GM21526 (cell line): ENCODE results near the gene ANKRD11.
"Not testable (repeated sequence)": the region's sequence is repeated elsewhere in the genome, so short reads cannot be mapped to it uniquely, and the experiment has no call there.

Experiments
- ATAC-seq: cut with Tn5 transposase; IDR thresholded peaks from one replicate; pipeline ENCODE4 v1.9.1; 2021; ENCODE audit warnings: moderate library complexity; ENCODE audit not compliant: unreplicated experiment, low FRiP score

ANKRD11 gene

GRCh38 chr16:89261691-89262563, 228.4 kb downstream of the ANKRD11 start:
- ATAC-seq, result no peak

- not testable (repeated sequence) for ATAC-seq
These were observed 230.5 kb downstream of the ANKRD11 start for GRCh38 chr16:89259901-89260300.

DNA sequence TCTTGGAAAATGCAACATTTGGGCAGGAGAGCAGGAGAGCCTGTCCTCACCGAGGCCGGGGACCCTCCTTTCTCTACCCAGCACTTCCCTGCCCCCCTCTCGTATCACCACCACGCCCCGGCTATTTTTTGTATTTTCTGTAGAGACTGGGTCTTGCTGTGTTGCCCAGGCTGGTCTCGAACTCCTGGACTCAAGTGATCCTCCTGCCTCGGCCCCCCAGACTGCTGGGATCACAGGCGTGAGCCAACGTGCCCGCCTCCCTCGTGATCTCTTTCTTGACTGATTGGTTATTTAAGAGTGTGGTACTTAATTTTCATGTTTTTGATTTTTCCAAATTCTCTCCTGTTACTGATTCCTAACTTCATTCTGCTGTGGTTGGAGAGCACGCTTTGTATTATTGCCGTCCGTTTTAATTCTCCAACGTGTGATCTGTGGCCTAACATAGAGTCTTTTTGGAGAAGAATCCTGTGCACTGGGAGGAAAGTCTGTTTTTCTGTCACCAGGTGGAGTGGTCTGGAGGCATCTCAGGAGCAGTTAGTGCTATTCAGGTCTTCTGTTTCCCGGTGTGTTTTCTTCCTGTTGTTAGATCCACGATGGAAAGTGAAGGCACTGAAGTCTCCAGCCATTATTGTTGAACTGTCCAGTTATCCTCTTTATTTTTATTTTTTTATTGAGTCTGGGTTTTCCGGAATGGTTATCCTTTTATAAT, 232.4 kb downstream of the ANKRD11 start:
- ATAC-seq, result no peak

- ATAC-seq, result no peak
These were observed 233.1 kb downstream of the ANKRD11 start for GRCh38 chr16:89257281-89257731.

- ATAC-seq, result no peak
These were observed 233.6 kb downstream of the ANKRD11 start for GRCh38 chr16:89256651-89257254.

GRCh38 chr16:89253548-89254287, 236.6 kb downstream of the ANKRD11 start:
- no peak for ATAC-seq

GRCh38 chr16:89248196-89248982, 242.0 kb downstream of the ANKRD11 start:
- no peak for ATAC-seq

GRCh38 chr16:89247734-89248075, 242.7 kb downstream of the ANKRD11 start:
- ATAC-seq, result not testable (repeated sequence)

DNA sequence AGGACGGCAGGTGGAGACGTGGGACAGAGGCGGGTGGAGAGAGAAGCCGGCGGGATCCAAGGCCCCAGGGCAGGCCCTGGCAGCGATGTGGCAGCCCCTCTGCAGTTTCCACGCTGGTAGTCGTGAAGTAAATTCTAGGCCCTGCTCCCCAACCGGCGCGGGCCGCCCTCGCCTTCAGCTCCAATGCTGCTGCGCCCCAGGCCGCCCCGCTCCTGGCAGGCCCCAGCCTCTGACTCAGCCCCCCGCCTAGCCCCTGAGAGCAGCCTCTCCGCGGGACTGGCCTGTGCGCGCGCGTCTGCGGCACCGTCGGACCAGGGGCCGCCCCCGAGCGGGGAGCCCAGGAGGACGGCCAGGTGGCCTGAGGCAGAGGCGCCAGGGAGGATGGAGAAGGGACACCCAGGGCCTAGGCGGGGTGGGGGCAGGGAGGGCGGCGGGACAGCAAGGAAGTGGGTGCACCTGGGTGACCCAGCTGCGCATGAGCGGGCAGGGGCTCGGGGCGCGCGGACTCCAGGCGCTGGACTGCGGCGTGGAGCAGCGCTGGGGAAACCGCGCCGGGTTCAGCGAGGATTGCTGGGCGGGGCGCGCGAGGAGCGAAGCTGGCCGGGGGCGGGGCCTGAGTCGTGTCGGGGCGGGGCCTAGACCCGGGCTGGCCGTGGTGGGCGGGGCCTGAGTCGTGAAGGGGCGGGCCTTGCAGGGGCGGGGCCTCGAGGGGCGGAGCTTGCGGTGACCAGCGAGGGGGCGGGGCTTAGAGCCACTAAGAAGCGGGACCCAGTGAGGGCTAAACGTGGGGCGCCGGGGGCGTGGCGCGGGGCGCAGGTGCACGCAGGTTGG, 243.2 kb downstream of the ANKRD11 start:
- ATAC-seq, result no peak

GRCh38 chr16:89246383-89246902, 243.9 kb downstream of the ANKRD11 start:
- ATAC-seq, result no peak

DNA sequence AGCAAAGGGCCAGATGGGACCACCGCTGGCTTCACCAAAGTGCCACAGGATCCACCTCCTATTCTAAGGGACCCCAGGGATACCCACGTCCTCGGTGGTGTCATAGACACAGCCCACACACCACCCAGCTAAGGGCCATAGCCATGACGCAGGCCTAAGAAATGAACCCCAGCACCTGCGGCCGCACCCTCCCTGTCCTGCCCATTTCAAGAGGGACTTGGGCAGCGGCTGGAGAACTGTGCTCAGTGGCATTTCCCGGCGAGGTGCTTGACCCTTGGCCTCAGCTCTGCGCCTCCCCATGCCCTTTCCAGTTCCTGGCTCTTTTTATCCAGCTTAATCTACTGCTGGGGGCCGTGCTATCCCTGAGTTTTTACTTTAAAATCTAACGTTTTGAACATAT, 245.6 kb downstream of the ANKRD11 start:
- no peak for ATAC-seq

GRCh38 chr16:89244264-89244663, 246.1 kb downstream of the ANKRD11 start:
- not testable (repeated sequence) for ATAC-seq

- no peak for ATAC-seq
These were observed 246.7 kb downstream of the ANKRD11 start for GRCh38 chr16:89243664-89244063.

GRCh38 chr16:89242795-89243200, 247.6 kb downstream of the ANKRD11 start:
- ATAC-seq, result no peak

GRCh38 chr16:89241187-89242007, 249.0 kb downstream of the ANKRD11 start:
- ATAC-seq, result peak; percentile 32

- no peak for ATAC-seq
These were observed 252.6 kb downstream of the ANKRD11 start for GRCh38 chr16:89237733-89238132.

GRCh38 chr16:89233678-89234490, 256.5 kb downstream of the ANKRD11 start:
- ATAC-seq, result no peak
